ENCODE results near the gene HPF1. TPM values are rescaled to one million over a fixed set of nuclear protein-coding genes. Genes with fewer than 3 reads are reported as not detected.
"Not testable (repeated sequence)": the region's sequence is repeated elsewhere in the genome, so short reads cannot be mapped to it uniquely, and the experiment has no call there.

HPF1 gene
- total and polyA plus RNA-seq, 8 donors, result 0.58 to 27.1 (median 20.4) TPM; not detected in 1

GRCh38 chr4:169741569-169741968 lies 16.2 kb downstream of the HPF1 start:
- no peak for DNase-seq
- Histone ChIP-seq H3K4me1 (peaks cover 0 to 10% (median 0%) of the 10 kb centered on the region in 4 donors), H3K27me3 (no peaks in the 10 kb centered on the region), H3K36me3 (peaks cover 2 to 73% (median 31%) of the 10 kb centered on the region in 4 donors), H3K27ac (no peak overlapping the region), H3K4me3 (no peak overlapping the region), H3K9me3 (no peaks in the 10 kb centered on the region)
- TF ChIP-seq CTCF (IDR thresholded peaks at IDR 0.05) (no peak), POLR2AphosphoS5 (IDR thresholded peaks at IDR 0.05) (no peak), EP300 (IDR thresholded peaks at IDR 0.05) (no peak), POLR2A (IDR thresholded peaks at IDR 0.05) (no peak)
- WGBS, 5 donors, result 55 to 73% (median 64%) methylated on average over 2 of the region's 2 CpGs
- intact Hi-C loops (cut with DNase I; ENCODE audit: low total_unique reads), result no loop called here

GRCh38 chr4:169738604-169739003 lies 19.1 kb downstream of the HPF1 start:
- H3K4me3 ChIP-seq; DNase-seq; H3K27me3 ChIP-seq; intact Hi-C loops (cut with DNase I; ENCODE audit: low total_unique reads); H3K9me3 ChIP-seq; H3K4me1 ChIP-seq; H3K27ac ChIP-seq: not testable (repeated sequence)
- peaks cover 6 to 79% (median 33%) of the 10 kb centered on the region in 4 donors for H3K36me3 ChIP-seq

GRCh38 chr4:169730564-169730963 lies 27.2 kb downstream of the HPF1 start:
- Histone ChIP-seq H3K4me1 (no peaks in the 10 kb centered on the region), H3K9me3 (no peaks in the 10 kb centered on the region), H3K4me3 (no peak overlapping the region), H3K36me3 (peaks cover 0 to 56% (median 46%) of the 10 kb centered on the region in 4 donors), H3K27me3 (no peaks in the 10 kb centered on the region), H3K27ac (no peak overlapping the region)
- intact Hi-C loops (cut with DNase I; ENCODE audit: low total_unique reads), result no loop called here
- 89 to 96% (median 89%) methylated on average over 5 of the region's 5 CpGs for WGBS, 5 donors
- no peak for TF ChIP-seq EP300 (IDR thresholded peaks at IDR 0.05)
- no peak for TF ChIP-seq CTCF (IDR thresholded peaks at IDR 0.05)
- TF ChIP-seq POLR2AphosphoS5 (IDR thresholded peaks at IDR 0.05), result no peak
- TF ChIP-seq POLR2A (IDR thresholded peaks at IDR 0.05), result no peak
- DNase-seq, result no peak

GRCh38 chr4:169727616-169728015 lies 30.1 kb downstream of the HPF1 start:
- DNase-seq, result no peak
- H3K27me3 ChIP-seq, result no peaks in the 10 kb centered on the region
- H3K27ac ChIP-seq, result no peak overlapping the region
- intact Hi-C loops (cut with DNase I; ENCODE audit: low total_unique reads), result no loop called here
- H3K36me3 ChIP-seq, result peaks cover 0 to 47% (median 39%) of the 10 kb centered on the region in 4 donors
- H3K9me3 ChIP-seq, result no peaks in the 10 kb centered on the region
- H3K4me1 ChIP-seq, result no peaks in the 10 kb centered on the region
- H3K4me3 ChIP-seq, result no peak overlapping the region
- TF ChIP-seq EP300 (IDR thresholded peaks at IDR 0.05) (no peak), POLR2AphosphoS5 (IDR thresholded peaks at IDR 0.05) (no peak), POLR2A (IDR thresholded peaks at IDR 0.05) (no peak), CTCF (IDR thresholded peaks at IDR 0.05) (no peak)

GRCh38 chr4:169724260-169724659 lies 33.5 kb downstream of the HPF1 start:
- Histone ChIP-seq H3K27me3 (no peaks in the 10 kb centered on the region), H3K9me3 (no peaks in the 10 kb centered on the region), H3K36me3 (peaks cover 7 to 37% (median 33%) of the 10 kb centered on the region in 4 donors), H3K27ac (no peak overlapping the region), H3K4me1 (no peaks in the 10 kb centered on the region), H3K4me3 (no peak overlapping the region)
- 84 to 91% (median 87%) methylated on average over 2 of the region's 2 CpGs for WGBS, 5 donors
- no peak for TF ChIP-seq EP300 (IDR thresholded peaks at IDR 0.05)
- no peak for TF ChIP-seq POLR2A (IDR thresholded peaks at IDR 0.05)
- no peak for TF ChIP-seq CTCF (IDR thresholded peaks at IDR 0.05)
- no peak for TF ChIP-seq POLR2AphosphoS5 (IDR thresholded peaks at IDR 0.05)
- intact Hi-C loops (cut with DNase I; ENCODE audit: low total_unique reads), result no loop called here
- no peak for DNase-seq
